H1 (cell line): ENCODE data around the gene NTNG2. TPM values are rescaled to one million over a fixed set of nuclear protein-coding genes. Genes with fewer than 3 reads are reported as not detected.

Experiments
- BRCA1 ChIP-seq: IDR thresholded peaks from 2 replicates; pipeline ENCODE4 v1.6.1; 2012; ENCODE audit warnings: low read depth, low read length, improper control_type of control experiment
- CREB1 ChIP-seq: IDR thresholded peaks from 2 replicates; pipeline ENCODE4 v1.6.1; 2012; ENCODE audit warnings: inconsistent platforms
- CTCF ChIP-seq, 3 experiments: IDR thresholded peaks; 1 replicate in 2 of 3; 2 replicates in 1 of 3; pipeline versions ENCODE4 v1.5.1 to v1.6.1; 2011; ENCODE audit warnings: low read length in 3 of 3, mild to moderate bottlenecking in 3 of 3, inconsistent platforms in 2 of 3, low read depth in 1 of 3, moderate library complexity in 1 of 3; ENCODE audit not compliant: insufficient read depth in 1 of 3; ENCODE audit errors: control extremely low read depth in 1 of 3
- E2F6 ChIP-seq: IDR thresholded peaks from 2 replicates; pipeline ENCODE4 v1.6.1; 2012; ENCODE audit warnings: inconsistent platforms
- FOSL1 ChIP-seq: IDR thresholded peaks from 2 replicates; pipeline ENCODE4 v1.6.1; 2011; ENCODE audit warnings: mild to moderate bottlenecking, low read depth, low read length, moderate library complexity; ENCODE audit not compliant: insufficient read depth
- MAX ChIP-seq: IDR thresholded peaks from 2 replicates; pipeline ENCODE4 v1.6.1; 2012; ENCODE audit warnings: inconsistent platforms
- RAD21 ChIP-seq, 2 experiments: IDR thresholded peaks in 1 of 2; conservative IDR thresholded peaks in 1 of 2; 2 replicates each; pipeline ENCODE4 v1.6.1; 2011; ENCODE audit warnings: low read depth in 2 of 2, low read length in 2 of 2, improper control_type of control experiment in 1 of 2, inconsistent platforms in 1 of 2, mild to moderate bottlenecking in 1 of 2, moderate library complexity in 1 of 2
- RXRA ChIP-seq: IDR thresholded peaks from 2 replicates; pipeline ENCODE4 v1.6.1; 2011; ENCODE audit warnings: low read depth, mild to moderate bottlenecking, low read length, moderate library complexity; ENCODE audit not compliant: insufficient read depth
- polyA plus RNA-seq, 7 experiments: library from polyadenylated mRNA; depleted of rRNA in 3 of 7; stranded (reverse) in 5 of 7; unstranded in 2 of 7; fragments of >200 nt in 5 of 7; fragments of 200-250 nt in 2 of 7; gene quantifications; 1 replicate in 5 of 7; 2 replicates in 1 of 7; 4 replicates in 1 of 7; pipeline versions ENCODE4 v1.2.1 to v1.2.3, GENCODE V29; 2011 to 2013; ENCODE audit warnings: missing spikeins in 2 of 7, mixed read lengths in 2 of 7
- total RNA-seq: library from RNA; stranded (reverse); fragmentation: NEBNext Ultra II Directional; extraction: Animal tissue kit (Norgen Biotek cat#: 25700); gene quantifications from 2 replicates; pipeline ENCODE4 v1.2.1, GENCODE V29; 2021

The NTNG2 gene
- total and polyA plus RNA-seq, 2 of the 8 experiments (the other 6 are each of a cell fraction or from before 2014, with no cell fraction given): 1.4 to 1.5 TPM

GRCh38 chr9:132136151-132136780 lies 25.6 kb upstream of the NTNG2 start (continued):
- no peak for TF ChIP-seq BRCA1
- TF ChIP-seq MAX: no peak
- TF ChIP-seq E2F6: no peak
- no peak for TF ChIP-seq RAD21 (IDR thresholded peaks at IDR 0.05 in 1 of 2, conservative IDR thresholded peaks at IDR 0.05 in 1 of 2; ENCODE audit: low read depth in 2 of 2, low read length in 2 of 2)
- no peak for TF ChIP-seq RXRA
- no peak for TF ChIP-seq FOSL1
- no peak for TF ChIP-seq CTCF (IDR thresholded peaks at IDR 0.05; ENCODE audit: control extremely low read depth in 1 of 3, insufficient read depth in 1 of 3, low read depth in 1 of 3, low read length in 3 of 3)
- TF ChIP-seq CREB1: no peak
- TF ChIP-seq, all 59 proteins: peak for 0
